Measurements from ENCODE around the gene AADACL2. TPM values are rescaled to one million over a fixed set of nuclear protein-coding genes. Genes with fewer than 3 reads are reported as not detected.

AADACL2 gene
- polyA plus RNA-seq, 1 of the 3 experiments (the other 2 are of a cell fraction), result not detected

GRCh38 chr3:151769175-151769574, 35.4 kb downstream of the AADACL2 start:
- H3K9ac ChIP-seq, result peak overlapping the region; percentile 28; the same call in 1 of the 2 replicates
- H3K4me2 ChIP-seq, result peak overlapping the region; percentile 31; the same call in 1 of the 2 replicates
- H3K4me1 ChIP-seq (ENCODE audit: control insufficient read depth in 1 of 2, insufficient read depth in 2 of 2, low read depth in 1 of 2, low read length in 1 of 2), result peaks cover 0 to 23% of the 10 kb centered on the region in 2 experiments; a peak in 2 of 4 replicates
- TF ChIP-seq SMC3 (IDR thresholded peaks at IDR 0.05; ENCODE audit: low read depth, low read length) (no peak), FOXM1 (IDR thresholded peaks at IDR 0.05; ENCODE audit: low read depth) (no peak), TEAD4 (IDR thresholded peaks at IDR 0.05; ENCODE audit: borderline replicate concordance, insufficient read depth) (no peak), ELF1 (IDR thresholded peaks at IDR 0.05) (no peak), TCF12 (IDR thresholded peaks at IDR 0.05) (no peak), RCOR1 (IDR thresholded peaks at IDR 0.05; ENCODE audit: low read length) (no peak), GATA2 (CRISPR knock-in tag; IDR thresholded peaks at IDR 0.05) (no peak), RAD21 (IDR thresholded peaks at IDR 0.05; ENCODE audit: low read length) (no peak), PBX3 (IDR thresholded peaks at IDR 0.05) (no peak), SIN3A (IDR thresholded peaks at IDR 0.05; ENCODE audit: borderline replicate concordance, low read depth, low read length) (no peak), ZBTB33 (IDR thresholded peaks at IDR 0.05; ENCODE audit: borderline replicate concordance, low read depth) (no peak), RFX5 (IDR thresholded peaks at IDR 0.05; ENCODE audit: low read length) (no peak), CTCF (IDR thresholded peaks at IDR 0.05) (no peak)
- H3K27ac ChIP-seq (ENCODE audit: low read depth in 2 of 2, low read length in 1 of 2), result peak overlapping the region in 1 of 2 experiments; percentile 84; a peak in 2 of 4 replicates
- H2AFZ ChIP-seq (ENCODE audit: low read depth), result no peak overlapping the region
- 17% methylated on average over 2 of the region's 2 CpGs for WGBS (ENCODE audit: low lambda C conversion rate)
- H3K4me3 ChIP-seq (ENCODE audit: low read depth in 2 of 2, low read length in 1 of 2), result no peak overlapping the region; a peak in 1 of 4 replicates
- ChIA-PET POLR2A (no interaction called here), CTCF (no interaction called here)
- no peaks in the 10 kb centered on the region for H4K20me1 ChIP-seq (ENCODE audit: insufficient read depth)
- peaks cover 50% of the 10 kb centered on the region for H3K79me2 ChIP-seq (ENCODE audit: insufficient read depth)
- peaks cover 11% of the 10 kb centered on the region for H3F3A ChIP-seq (replicated peaks; ENCODE audit: insufficient read depth)
- H3K9me3 ChIP-seq, result no peaks in the 10 kb centered on the region
- no peaks in the 10 kb centered on the region for H3K9me2 ChIP-seq
- H3K27me3 ChIP-seq (ENCODE audit: insufficient read depth), result no peaks in the 10 kb centered on the region
- H3K36me3 ChIP-seq (replicated peaks in 1 of 2; ENCODE audit: control insufficient read depth in 1 of 2, insufficient read depth in 2 of 2, low read length in 1 of 2), result peaks cover 2 to 7% of the 10 kb centered on the region in 2 experiments
- DNase-seq, result no peak

GRCh38 chr3:151770956-151771355, 37.2 kb downstream of the AADACL2 start:
- WGBS (ENCODE audit: low lambda C conversion rate), result 39% methylated on average over 4 of the region's 4 CpGs
- Histone ChIP-seq H3F3A (replicated peaks; ENCODE audit: insufficient read depth) (peaks cover 8% of the 10 kb centered on the region), H3K27me3 (ENCODE audit: insufficient read depth) (no peaks in the 10 kb centered on the region), H3K9me2 (no peaks in the 10 kb centered on the region), H3K4me2 (peak overlapping the region; percentile 31; the same call in 1 of the 2 replicates), H3K27ac (ENCODE audit: low read depth in 2 of 2, low read length in 1 of 2) (peak overlapping the region; percentile 16 to 84; a peak in 3 of 4 replicates), H3K9ac (peak overlapping the region; percentile 40; the same call in 1 of the 2 replicates), H4K20me1 (ENCODE audit: insufficient read depth) (no peaks in the 10 kb centered on the region), H3K9me3 (no peaks in the 10 kb centered on the region), H2AFZ (ENCODE audit: low read depth) (no peak overlapping the region), H3K79me2 (ENCODE audit: insufficient read depth) (peaks cover 64% of the 10 kb centered on the region), H3K4me3 (ENCODE audit: low read depth in 2 of 2, low read length in 1 of 2) (no peak overlapping the region; a peak in 1 of 4 replicates), H3K4me1 (ENCODE audit: control insufficient read depth in 1 of 2, insufficient read depth in 2 of 2, low read depth in 1 of 2, low read length in 1 of 2) (peaks cover 0 to 28% of the 10 kb centered on the region in 2 experiments; a peak in 2 of 4 replicates), H3K36me3 (replicated peaks in 1 of 2; ENCODE audit: control insufficient read depth in 1 of 2, insufficient read depth in 2 of 2, low read length in 1 of 2) (peaks cover 2 to 18% of the 10 kb centered on the region in 2 experiments)
- ChIA-PET POLR2A (no interaction called here), CTCF (no interaction called here)
- TF ChIP-seq NRF1 (IDR thresholded peaks at IDR 0.05; ENCODE audit: low read depth, low read length), result no peak
- no peak for TF ChIP-seq SMC3 (IDR thresholded peaks at IDR 0.05; ENCODE audit: low read depth, low read length)
- TF ChIP-seq TCF12 (IDR thresholded peaks at IDR 0.05), result no peak
- TF ChIP-seq IRF3 (IDR thresholded peaks at IDR 0.05; ENCODE audit: low read depth, low read length), result no peak
- TF ChIP-seq MXI1 (IDR thresholded peaks at IDR 0.05; ENCODE audit: low read depth, low read length), result no peak
- TF ChIP-seq FOXJ3 (CRISPR knock-in tag; IDR thresholded peaks at IDR 0.05), result no peak
- no peak for TF ChIP-seq USF1 (IDR thresholded peaks at IDR 0.05; ENCODE audit: borderline replicate concordance, low read depth)
- TF ChIP-seq FOXM1 (IDR thresholded peaks at IDR 0.05; ENCODE audit: low read depth), result no peak
- TF ChIP-seq CHD2 (IDR thresholded peaks at IDR 0.05; ENCODE audit: low read length, partially characterized antibody), result no peak
- no peak for TF ChIP-seq RFX5 (IDR thresholded peaks at IDR 0.05; ENCODE audit: low read length)
- TF ChIP-seq POLR2AphosphoS5 (IDR thresholded peaks at IDR 0.05; ENCODE audit: low read depth, low read length), result no peak
- no peak for TF ChIP-seq GABPA (IDR thresholded peaks at IDR 0.05; ENCODE audit: low read depth)
- no peak for TF ChIP-seq MEF2A (IDR thresholded peaks at IDR 0.05; ENCODE audit: borderline replicate concordance, low read depth)
- DNase-seq, result no peak
